Head of caudate nucleus (tissue), 42 donors: ENCODE results near the gene WDR48.

Experiments
- DNase-seq, 42 donors: peaks; one replicate each; pipeline versions ENCODE4 v3.0.0 to v3.0.0-alpha.2; 2020 to 2021; ENCODE audit warnings: mixed read lengths in 7 of 42
- intact Hi-C: fragments of 100-400 bp; cut with DNase I; formaldehyde crosslinking; loops from one replicate; pipeline ENCODE4 v1.15.0; 2022

WDR48 gene

DNA sequence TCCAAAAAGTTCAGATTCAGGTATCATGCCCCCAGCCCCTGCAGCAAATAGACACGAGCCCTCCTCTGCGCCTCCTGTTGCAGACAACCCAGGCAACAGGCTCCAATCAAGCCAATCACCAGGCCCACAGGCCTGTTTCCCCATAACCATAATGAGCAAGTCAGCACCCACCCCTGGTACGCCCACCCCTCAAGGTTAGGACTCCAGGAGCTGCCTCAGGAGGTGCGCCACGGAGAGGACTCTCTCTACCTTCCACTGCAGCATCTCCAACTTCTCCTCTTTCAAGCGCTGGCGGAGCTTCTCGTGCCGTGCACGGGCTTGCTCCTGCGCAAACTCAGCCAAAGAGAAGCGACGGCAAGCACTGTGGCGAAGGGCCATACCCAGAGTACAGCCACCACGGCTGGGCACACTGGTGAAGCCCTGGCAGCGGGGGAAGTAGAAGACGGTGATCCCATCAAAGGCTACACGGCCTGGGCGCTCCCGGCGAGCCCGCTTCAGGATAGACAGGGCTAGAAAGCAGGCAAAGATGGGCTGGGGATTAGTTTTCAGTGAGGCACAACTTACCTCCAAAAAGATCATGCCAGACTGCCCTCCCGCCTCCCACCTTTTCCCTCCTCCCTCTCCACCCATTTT, 93.0 kb downstream of the WDR48 start:
- intact Hi-C loops, result no loop called here
- DNase-seq, result peak in 3 of 42 donors; percentile 10 to 24 (median 21)

DNA sequence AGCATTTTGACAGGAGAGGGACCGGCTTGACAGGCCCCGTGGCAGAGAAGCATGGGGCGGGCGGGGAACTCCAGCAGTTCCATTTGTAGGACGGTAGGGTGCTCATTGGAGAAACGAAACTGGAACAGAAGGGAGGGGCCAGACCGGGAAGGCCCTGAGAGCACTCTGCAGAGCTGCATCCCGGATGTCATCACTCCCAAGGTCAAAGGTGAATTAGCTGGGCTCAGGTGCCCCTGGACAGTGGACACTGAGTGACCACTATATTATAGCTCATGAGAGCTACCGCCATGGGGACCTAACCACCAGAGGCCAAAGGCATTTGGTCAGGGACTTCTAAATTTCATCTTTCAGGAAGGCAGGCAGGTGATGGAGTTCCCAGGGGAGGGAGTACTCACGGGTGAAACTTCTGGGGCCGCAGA, 94.3 kb downstream of the WDR48 start:
- DNase-seq, result peak in 6 of 42 donors; percentile 28 to 61 (median 42)
- intact Hi-C loops, result no loop called here
